ENCODE data around the gene IGFBP7.

Gene IGFBP7

GRCh38 chr4:57122959-57123358, 12.8 kb upstream of the IGFBP7 start:
- H3K4me2 ChIP-seq (ENCODE audit: low read length) = no peak overlapping the region
- H3F3A ChIP-seq (ENCODE audit: control insufficient read depth, insufficient read depth) = no peaks in the 10 kb centered on the region
- H3K27me3 ChIP-seq (ENCODE audit: control insufficient read depth, low read length) = no peaks in the 10 kb centered on the region
- no peaks in the 10 kb centered on the region for H3K9me2 ChIP-seq (replicated peaks; ENCODE audit: control insufficient read depth, low read length)
- no peak for TF ChIP-seq CTCF (IDR thresholded peaks at IDR 0.05; ENCODE audit: low read depth, low read length, poor library complexity, severe bottlenecking)
- no peak for TF ChIP-seq EZH2phosphoT487 (IDR thresholded peaks at IDR 0.05; ENCODE audit: borderline replicate concordance, low read length)
- no peak overlapping the region for H3K4me3 ChIP-seq (ENCODE audit: low read length)
- no peaks in the 10 kb centered on the region for H3K9me3 ChIP-seq (ENCODE audit: control insufficient read depth, insufficient read depth, low read length)
- H3K27ac ChIP-seq (ENCODE audit: low read depth, low read length) = no peak overlapping the region
- no peaks in the 10 kb centered on the region for H3K4me1 ChIP-seq (ENCODE audit: control insufficient read depth, low read length)
- H3K36me3 ChIP-seq (ENCODE audit: control insufficient read depth, low read length) = no peaks in the 10 kb centered on the region
- H3K79me2 ChIP-seq (ENCODE audit: control insufficient read depth, low read length) = no peaks in the 10 kb centered on the region
- H4K20me1 ChIP-seq (ENCODE audit: control insufficient read depth, insufficient read depth, low read depth, low read length) = no peaks in the 10 kb centered on the region

GRCh38 chr4:57119054-57119651, 9.0 kb upstream of the IGFBP7 start:
- Histone ChIP-seq H3K4me3 (ENCODE audit: low read length) (no peak overlapping the region), H3K4me2 (ENCODE audit: low read length) (no peak overlapping the region), H4K20me1 (ENCODE audit: control insufficient read depth, insufficient read depth, low read depth, low read length) (no peaks in the 10 kb centered on the region), H3F3A (ENCODE audit: control insufficient read depth, insufficient read depth) (no peaks in the 10 kb centered on the region), H3K79me2 (ENCODE audit: control insufficient read depth, low read length) (no peaks in the 10 kb centered on the region), H3K9me3 (ENCODE audit: control insufficient read depth, insufficient read depth, low read length) (no peaks in the 10 kb centered on the region), H3K27ac (ENCODE audit: low read depth, low read length) (no peak overlapping the region), H3K27me3 (ENCODE audit: control insufficient read depth, low read length) (peaks cover 5% of the 10 kb centered on the region; the same call in 1 of the 2 replicates), H3K36me3 (ENCODE audit: control insufficient read depth, low read length) (no peaks in the 10 kb centered on the region), H3K4me1 (ENCODE audit: control insufficient read depth, low read length) (no peaks in the 10 kb centered on the region), H3K9me2 (replicated peaks; ENCODE audit: control insufficient read depth, low read length) (no peaks in the 10 kb centered on the region)
- TF ChIP-seq EZH2phosphoT487 (IDR thresholded peaks at IDR 0.05; ENCODE audit: borderline replicate concordance, low read length) (no peak), CTCF (IDR thresholded peaks at IDR 0.05; ENCODE audit: low read depth, low read length, poor library complexity, severe bottlenecking) (no peak)

- Histone ChIP-seq H3K9me2 (replicated peaks; ENCODE audit: control insufficient read depth, low read length) (no peaks in the 10 kb centered on the region), H3K4me1 (ENCODE audit: control insufficient read depth, low read length) (no peaks in the 10 kb centered on the region), H3K36me3 (ENCODE audit: control insufficient read depth, low read length) (no peaks in the 10 kb centered on the region), H3K4me3 (ENCODE audit: low read length) (no peak overlapping the region), H3K27ac (ENCODE audit: low read depth, low read length) (no peak overlapping the region), H3K9me3 (ENCODE audit: control insufficient read depth, insufficient read depth, low read length) (no peaks in the 10 kb centered on the region), H3K27me3 (ENCODE audit: control insufficient read depth, low read length) (peaks cover 5% of the 10 kb centered on the region; the same call in 1 of the 2 replicates), H3K4me2 (ENCODE audit: low read length) (no peak overlapping the region), H4K20me1 (ENCODE audit: control insufficient read depth, insufficient read depth, low read depth, low read length) (no peaks in the 10 kb centered on the region), H3F3A (ENCODE audit: control insufficient read depth, insufficient read depth) (no peaks in the 10 kb centered on the region), H3K79me2 (ENCODE audit: control insufficient read depth, low read length) (no peaks in the 10 kb centered on the region)
- TF ChIP-seq EZH2phosphoT487 (IDR thresholded peaks at IDR 0.05; ENCODE audit: borderline replicate concordance, low read length) (no peak), CTCF (IDR thresholded peaks at IDR 0.05; ENCODE audit: low read depth, low read length, poor library complexity, severe bottlenecking) (no peak)
These were observed 7.3 kb upstream of the IGFBP7 start for GRCh38 chr4:57117491-57117890.

All from DOHH2 (cell line).